Prostate gland (tissue), 2 donors: ENCODE results near the gene APOBEC3B. TPM values are rescaled to one million over a fixed set of nuclear protein-coding genes. Genes with fewer than 3 reads are reported as not detected.
"Not testable (repeated sequence)": the region's sequence is repeated elsewhere in the genome, so short reads cannot be mapped to it uniquely, and the experiment has no call there.

ENCODE experiments used
- DNase-seq: peaks from one replicate; pipeline ENCODE4 v3.0.0-alpha.2; 2019; ENCODE audit warnings: low spot score
- H3K27ac ChIP-seq, 2 donors: fragments of 200-600 bp; sonication (generic); 2 replicates each; pipeline ENCODE4 v1.5.1; 2017 to 2019
- H3K27me3 ChIP-seq: fragments of 200-600 bp; sonication (generic); replicated peaks from 2 replicates; pipeline ENCODE4 v1.5.1; 2019; ENCODE audit not compliant: insufficient read depth
- H3K36me3 ChIP-seq, 2 donors: fragments of 200-600 bp; sonication (generic); 1 replicate in 1 of 2; 2 replicates in 1 of 2; pipeline versions ENCODE4 v1.5.1 to v1.8.1; 2017 to 2019
- H3K4me1 ChIP-seq: fragments of 200-600 bp; sonication (generic); replicated peaks from 2 replicates; pipeline ENCODE4 v1.5.1; 2019
- H3K4me3 ChIP-seq, 2 donors: fragments of 200-600 bp; sonication (generic); 2 replicates each; pipeline ENCODE4 v1.5.1; 2017 to 2019
- H3K9me3 ChIP-seq: fragments of 200-600 bp; sonication (generic); 2 replicates; pipeline ENCODE4 v1.5.1; 2017
- POLR2A ChIP-seq: fragments of 450-650 bp; IDR thresholded peaks from one replicate; pipeline ENCODE4 v1.6.1; 2016; ENCODE audit warnings: antibody characterized with exemption, mild to moderate bottlenecking
- POLR2AphosphoS5 ChIP-seq: sonication (generic); formaldehyde crosslinking; IDR thresholded peaks from one replicate; pipeline ENCODE4 v1.6.1; 2017; ENCODE audit warnings: antibody characterized with exemption
- WGBS: methylation state at CpG from one replicate; pipeline ENCODE4 v1.1.5; 2018; 5-methylcytosine and 5-hydroxymethylcytosine counted together
- intact Hi-C: fragments of 100-400 bp; cut with DNase I; formaldehyde crosslinking; loops from one replicate; pipeline ENCODE4 v1.14.2; 2022
- total RNA-seq, 2 donors: library from RNA; depleted of rRNA; stranded (reverse); fragments of >200 nt; gene quantifications; one replicate each; pipeline ENCODE4 v1.1.0, GENCODE V29; 2016
- TF ChIP-seq, protein P1 (sequence below), 4 experiments: fragments of 200-600 bp in 2 of 4; fragments of 450-650 bp in 2 of 4; sonication (generic) in 2 of 4; IDR thresholded peaks; 1 replicate in 3 of 4; 2 replicates in 1 of 4; pipeline ENCODE4 v1.5.1; 2016 to 2019; ENCODE audit warnings: antibody characterized with exemption in 4 of 4, mild to moderate bottlenecking in 2 of 4, moderate library complexity in 2 of 4

Gene APOBEC3B
- total RNA-seq, 2 donors from 2014 or later, result 0.91 to 1.5 TPM

- H3K9me3 ChIP-seq, intact Hi-C loops, H3K4me1 ChIP-seq, H3K4me3 ChIP-seq, H3K27me3 ChIP-seq, H3K27ac ChIP-seq, H3K36me3 ChIP-seq: not testable (repeated sequence)
- DNase-seq, result peak; percentile 46
- 65% methylated on average over 9 of the region's 9 CpGs for WGBS
- TF ChIP-seq POLR2AphosphoS5, result peak; percentile 71
Measured at GRCh38 chr22:38984784-38985757, 2.9 kb downstream of the APOBEC3B start.

DNA sequence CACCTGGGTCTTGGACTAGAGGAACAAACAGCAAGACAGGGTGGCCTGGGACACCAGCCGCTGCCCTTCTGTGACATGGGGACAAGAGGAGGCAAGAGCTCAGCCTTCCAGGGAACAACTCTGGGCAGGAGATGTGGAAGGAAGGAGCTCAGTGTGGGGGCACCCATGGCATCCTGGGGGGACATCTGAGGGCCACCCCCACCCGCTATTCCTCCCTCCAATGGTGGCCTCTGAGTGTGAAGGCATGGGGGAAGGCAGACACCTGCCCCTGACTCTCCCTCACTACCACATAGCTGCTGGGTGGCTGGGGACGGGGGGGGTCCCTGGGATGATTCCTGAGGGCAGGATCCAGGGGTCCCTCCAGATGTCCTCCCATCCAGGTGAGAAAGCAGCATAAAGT is 4.5 kb downstream of the APOBEC3B start:
- Histone ChIP-seq H3K4me3 (no peak overlapping the region), H3K9me3 (no peaks in the 10 kb centered on the region), H3K36me3 (no peaks in the 10 kb centered on the region), H3K27ac (no peak overlapping the region), H3K4me1 (no peaks in the 10 kb centered on the region), H3K27me3 (no peaks in the 10 kb centered on the region)
- TF ChIP-seq, protein P1, sequence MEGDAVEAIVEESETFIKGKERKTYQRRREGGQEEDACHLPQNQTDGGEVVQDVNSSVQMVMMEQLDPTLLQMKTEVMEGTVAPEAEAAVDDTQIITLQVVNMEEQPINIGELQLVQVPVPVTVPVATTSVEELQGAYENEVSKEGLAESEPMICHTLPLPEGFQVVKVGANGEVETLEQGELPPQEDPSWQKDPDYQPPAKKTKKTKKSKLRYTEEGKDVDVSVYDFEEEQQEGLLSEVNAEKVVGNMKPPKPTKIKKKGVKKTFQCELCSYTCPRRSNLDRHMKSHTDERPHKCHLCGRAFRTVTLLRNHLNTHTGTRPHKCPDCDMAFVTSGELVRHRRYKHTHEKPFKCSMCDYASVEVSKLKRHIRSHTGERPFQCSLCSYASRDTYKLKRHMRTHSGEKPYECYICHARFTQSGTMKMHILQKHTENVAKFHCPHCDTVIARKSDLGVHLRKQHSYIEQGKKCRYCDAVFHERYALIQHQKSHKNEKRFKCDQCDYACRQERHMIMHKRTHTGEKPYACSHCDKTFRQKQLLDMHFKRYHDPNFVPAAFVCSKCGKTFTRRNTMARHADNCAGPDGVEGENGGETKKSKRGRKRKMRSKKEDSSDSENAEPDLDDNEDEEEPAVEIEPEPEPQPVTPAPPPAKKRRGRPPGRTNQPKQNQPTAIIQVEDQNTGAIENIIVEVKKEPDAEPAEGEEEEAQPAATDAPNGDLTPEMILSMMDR (IDR thresholded peaks at IDR 0.05), result no peak
- no peak for TF ChIP-seq POLR2AphosphoS5
- TF ChIP-seq POLR2A, result no peak
- intact Hi-C loops, result no loop called here
- no peak for DNase-seq
- 100% methylated on average over 3 of the region's 3 CpGs for WGBS

DNA sequence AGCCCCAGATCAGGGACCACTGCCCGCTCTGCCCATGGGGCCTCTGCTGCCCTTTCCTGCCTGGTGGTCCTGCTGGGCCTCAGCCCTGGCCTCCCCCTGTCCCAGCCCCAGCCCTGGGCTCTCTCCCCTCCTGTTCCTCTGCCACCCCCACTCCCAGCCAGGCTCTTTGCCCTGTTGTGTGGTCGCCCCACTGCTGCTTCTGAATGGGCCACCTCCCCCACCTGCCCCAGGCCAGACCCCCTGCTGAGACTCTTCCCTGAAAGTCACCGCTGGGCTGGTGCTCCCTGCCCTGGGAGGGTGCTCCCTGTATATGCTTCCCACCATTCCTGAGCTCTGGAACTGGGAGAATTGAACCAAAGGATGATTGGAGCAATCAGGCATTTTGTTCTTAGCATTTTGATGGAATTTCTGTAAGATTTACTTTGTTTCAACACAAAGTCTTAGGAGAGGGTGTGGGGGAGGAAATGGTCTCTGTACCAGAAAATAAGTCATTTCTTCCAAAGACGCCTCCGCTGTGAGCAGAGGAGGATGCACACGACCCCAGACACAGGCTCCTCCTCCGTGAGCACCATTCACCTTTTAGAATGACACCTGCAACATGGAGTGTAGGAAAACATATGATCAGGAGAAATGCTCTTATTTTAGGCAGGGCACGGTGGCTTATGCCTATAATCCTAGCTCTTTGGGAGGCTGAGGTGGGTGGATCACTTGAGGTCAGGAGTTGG is 5.2 kb downstream of the APOBEC3B start:
- Histone ChIP-seq H3K4me3 (no peak overlapping the region), H3K36me3 (no peaks in the 10 kb centered on the region), H3K9me3 (no peaks in the 10 kb centered on the region), H3K27me3 (no peaks in the 10 kb centered on the region), H3K4me1 (no peaks in the 10 kb centered on the region), H3K27ac (no peak overlapping the region)
- TF ChIP-seq, protein P1 (IDR thresholded peaks at IDR 0.05), result no peak
- no peak for TF ChIP-seq POLR2AphosphoS5
- TF ChIP-seq POLR2A, result no peak
- DNase-seq, result no peak
- WGBS, result 86% methylated on average over 8 of the region's 8 CpGs
- intact Hi-C loops, result no loop called here

GRCh38 chr22:38989466-38989865 is 7.3 kb downstream of the APOBEC3B start:
- H3K9me3 ChIP-seq, result no peaks in the 10 kb centered on the region
- H3K27me3 ChIP-seq, result no peaks in the 10 kb centered on the region
- 91% methylated on average over 6 of the region's 6 CpGs for WGBS
- H3K4me1 ChIP-seq, result no peaks in the 10 kb centered on the region
- no peak for TF ChIP-seq POLR2A
- TF ChIP-seq, protein P1 (IDR thresholded peaks at IDR 0.05), result no peak
- TF ChIP-seq POLR2AphosphoS5, result no peak
- no peak overlapping the region for H3K27ac ChIP-seq
- H3K4me3 ChIP-seq, result no peak overlapping the region
- no peak for DNase-seq
- intact Hi-C loops, result no loop called here
- H3K36me3 ChIP-seq, result no peaks in the 10 kb centered on the region

GRCh38 chr22:38992871-38993371 is 10.8 kb downstream of the APOBEC3B start:
- not testable (repeated sequence) for H3K27ac ChIP-seq

More at GRCh38 chr22:38992871-38993371, 10.8 kb downstream of the APOBEC3B start:
- H3K36me3 ChIP-seq, H3K4me1 ChIP-seq, intact Hi-C loops, DNase-seq, H3K4me3 ChIP-seq, H3K9me3 ChIP-seq, H3K27me3 ChIP-seq: not testable (repeated sequence)
- WGBS, result 37% methylated on average over 9 of the region's 12 CpGs
